GM12878 (cell line): ENCODE measurements around the gene CENPP. TPM values are rescaled to one million over a fixed set of nuclear protein-coding genes. Genes with fewer than 3 reads are reported as not detected.

Experiments used
- ATAC-seq: fragments of 200-7000 bp; cut with Tn5 transposase; 3 replicates; pipeline ENCODE4 v1.9.1; 2020; ENCODE audit warnings: mild to moderate bottlenecking, moderate library complexity
- BruUV-seq: library from RNA; stranded (reverse); fragments of 400-500 nt; replicated peaks from 2 replicates; lab custom pipeline; 2021; lab: Mats Ljungman, UMichigan
- CTCF ChIA-PET: fragments of 300-600 bp; sonication (Branson Sonifier 250); formaldehyde crosslinking; extraction: SDS; loops from one replicate; lab custom pipeline; 2021; ENCODE audit warnings: inconsistent platforms; lab: Yijun Ruan, JAX
- POLR2A ChIA-PET: fragments of 350-600 bp; formaldehyde crosslinking; extraction: SDS; loops from one replicate; lab custom pipeline; 2021; ENCODE audit warnings: inconsistent platforms; lab: Charles Lee
- RAD21 ChIA-PET: fragments of 300-600 bp; sonication (Branson Sonifier 250); formaldehyde crosslinking; loops from one replicate; lab custom pipeline; 2023; ENCODE audit warnings: antibody characterized with exemption; ENCODE audit not compliant: unreplicated experiment; lab: Charles Lee
- SMC1A ChIA-PET: fragments of 300-600 bp; sonication (Branson Sonifier 250); formaldehyde crosslinking; loops from one replicate; lab custom pipeline; 2023; ENCODE audit not compliant: unreplicated experiment, uncharacterized antibody; lab: Charles Lee
- DNase-seq: peaks from one replicate; pipeline ENCODE4 v3.0.0-alpha.2; 2011; ENCODE audit warnings: low read depth, low spot score
- FAIRE-seq: peaks from 3 replicates; lab custom pipeline; 2011; peaks lifted over from hg19 to GRCh38; lab: Jason Lieb, UNC
- H2AFZ ChIP-seq: 2 replicates; pipeline ENCODE4 v1.6.0; 2011; ENCODE audit warnings: low read depth, low read length, control low read depth; ENCODE audit not compliant: control insufficient read depth
- H3K27ac ChIP-seq: 2 replicates; pipeline ENCODE4 v1.5.1; 2011; ENCODE audit warnings: control low read depth; ENCODE audit not compliant: control insufficient read depth, insufficient read depth
- H3K27me3 ChIP-seq, 2 experiments: replicated peaks in 1 of 2; 2 replicates each; pipeline versions ENCODE4 v1.6.0 to v1.6.1; 2011; ENCODE audit warnings: low read length in 1 of 2; ENCODE audit not compliant: control insufficient read depth in 2 of 2, insufficient read depth in 2 of 2
- H3K36me3 ChIP-seq, 2 experiments: 2 replicates each; pipeline ENCODE4 v1.5.1; 2011; ENCODE audit warnings: low read length in 1 of 2; ENCODE audit not compliant: control insufficient read depth in 2 of 2, insufficient read depth in 2 of 2
- H3K4me1 ChIP-seq: 2 replicates; pipeline ENCODE4 v1.6.1; 2011; ENCODE audit warnings: mild to moderate bottlenecking, low read length, moderate library complexity, mixed read lengths; ENCODE audit not compliant: control insufficient read depth, insufficient read depth
- H3K4me2 ChIP-seq: 2 replicates; pipeline ENCODE4 v1.6.0; 2011; ENCODE audit warnings: control low read depth; ENCODE audit not compliant: control insufficient read depth, insufficient read depth
- H3K4me3 ChIP-seq: fragments of 200-600 bp; sonication (generic); 2 replicates; pipeline ENCODE4 v1.5.1; 2016
- H3K79me2 ChIP-seq: 2 replicates; pipeline ENCODE4 v1.6.0; 2011; ENCODE audit warnings: low read length; ENCODE audit not compliant: control insufficient read depth, insufficient read depth
- H3K9ac ChIP-seq: 2 replicates; pipeline ENCODE4 v1.8.0; 2011; ENCODE audit warnings: low read length, control low read depth, mixed read lengths; ENCODE audit not compliant: control insufficient read depth, insufficient read depth
- H3K9me3 ChIP-seq: replicated peaks from 3 replicates; pipeline ENCODE4 v1.5.1; 2011; ENCODE audit warnings: mild to moderate bottlenecking, low read length; ENCODE audit not compliant: control insufficient read depth, insufficient read depth
- H4K20me1 ChIP-seq: 2 replicates; pipeline ENCODE4 v1.6.0; 2011; ENCODE audit not compliant: control insufficient read depth, insufficient read depth
- BCL11A ChIP-seq: IDR thresholded peaks from 2 replicates; pipeline ENCODE4 v1.6.1; 2011; ENCODE audit warnings: low read depth, low read length
- CHD1 ChIP-seq: IDR thresholded peaks from 2 replicates; pipeline ENCODE4 v1.6.1; 2012; ENCODE audit warnings: low read depth, low read length, improper control_type of control experiment
- CREM ChIP-seq: IDR thresholded peaks from 2 replicates; pipeline ENCODE4 v1.6.1; 2014; ENCODE audit warnings: antibody characterized with exemption, low read depth
- EGR1 ChIP-seq, 2 experiments: IDR thresholded peaks; 1 replicate in 1 of 2; 2 replicates in 1 of 2; pipeline ENCODE4 v1.6.1; 2011 to 2012; ENCODE audit warnings: low read depth in 2 of 2, low read length in 2 of 2, borderline replicate concordance in 1 of 2, mild to moderate bottlenecking in 1 of 2, moderate library complexity in 1 of 2
- EZH2 ChIP-seq: IDR thresholded peaks from 2 replicates; pipeline ENCODE4 v1.6.1; 2012; ENCODE audit warnings: low read depth, mild to moderate bottlenecking, control low read depth, inconsistent platforms, low read length, borderline replicate concordance; ENCODE audit not compliant: control insufficient read depth
- IRF3 ChIP-seq: fragments of 450-650 bp; IDR thresholded peaks from 2 replicates; pipeline ENCODE4 v1.6.1; 2014; ENCODE audit warnings: mild to moderate bottlenecking
- KLF5 ChIP-seq: fragments of 450-650 bp; IDR thresholded peaks from 2 replicates; pipeline ENCODE4 v1.6.1; 2014; ENCODE audit warnings: mild to moderate bottlenecking; ENCODE audit not compliant: partially characterized antibody
- NFXL1 ChIP-seq: fragments of 450-650 bp; IDR thresholded peaks from 2 replicates; pipeline ENCODE4 v1.6.1; 2017; ENCODE audit warnings: antibody characterized with exemption, mild to moderate bottlenecking, borderline replicate concordance
- NFYB ChIP-seq: IDR thresholded peaks from 2 replicates; pipeline ENCODE4 v1.6.1; 2011; ENCODE audit warnings: low read depth, mild to moderate bottlenecking, low read length, improper control_type of control experiment, moderate library complexity; ENCODE audit not compliant: insufficient read depth
- POLR2AphosphoS2 ChIP-seq: IDR thresholded peaks from 2 replicates; pipeline ENCODE4 v1.6.1; 2011; ENCODE audit warnings: low read depth, mild to moderate bottlenecking, low read length, improper control_type of control experiment, moderate library complexity
- SPI1 ChIP-seq: IDR thresholded peaks from 2 replicates; pipeline ENCODE4 v1.6.1; 2011; ENCODE audit warnings: low read depth, mild to moderate bottlenecking, low read length, moderate library complexity, borderline replicate concordance; ENCODE audit not compliant: insufficient read depth
- SREBF2 ChIP-seq: IDR thresholded peaks from 2 replicates; pipeline ENCODE4 v1.6.1; 2012; ENCODE audit warnings: mild to moderate bottlenecking, low read length
- STAT3 ChIP-seq: IDR thresholded peaks from 2 replicates; pipeline ENCODE4 v1.6.1; 2011; ENCODE audit warnings: low read depth, low read length, improper control_type of control experiment
- TARDBP ChIP-seq: IDR thresholded peaks from 2 replicates; pipeline ENCODE4 v1.6.1; 2016; ENCODE audit warnings: borderline replicate concordance
- TBL1XR1 ChIP-seq: IDR thresholded peaks from 2 replicates; pipeline ENCODE4 v1.6.1; 2012; ENCODE audit warnings: low read depth, low read length, improper control_type of control experiment
- USF2 ChIP-seq: IDR thresholded peaks from 2 replicates; pipeline ENCODE4 v1.6.1; 2011; ENCODE audit warnings: low read depth, low read length, improper control_type of control experiment, borderline replicate concordance
- ZNF622 ChIP-seq: fragments of 450-650 bp; IDR thresholded peaks from 2 replicates; pipeline ENCODE4 v1.6.1; 2017; ENCODE audit warnings: mild to moderate bottlenecking, inconsistent platforms
- WGBS: methylation state at CpG from one replicate; pipeline ENCODE4 v1.1.6; 2016; ENCODE audit warnings: low lambda C conversion rate; ENCODE audit not compliant: insufficient replicate concordance, insufficient coverage; ENCODE audit errors: missing lambda C conversion rate; 5-methylcytosine and 5-hydroxymethylcytosine counted together
- in situ Hi-C: fragments of 300-500 bp; cut with MboI; formaldehyde crosslinking; loops from 9 replicates; pipeline ENCODE4 v1.14.3; 2018; ENCODE audit warnings: mixed read lengths
- intact Hi-C: fragments of 100-400 bp; cut with micrococcal nuclease; formaldehyde crosslinking; loops from one replicate; pipeline ENCODE4 v1.14.2; 2022; ENCODE audit not compliant: unreplicated experiment
- polyA plus RNA-seq, 11 experiments: library from polyadenylated mRNA; depleted of rRNA in 4 of 11; unstranded in 6 of 11; stranded (reverse) in 5 of 11; fragments of >200 nt; fragmentation: Nextera tagmentation in 4 of 11; fragmentation: Illumina TruSeq in 1 of 11; extraction: Ambion mirVana in 4 of 11; extraction: Trizol in 1 of 11; gene quantifications; 1 replicate in 1 of 11; 2 replicates in 10 of 11; pipeline versions ENCODE4 v1.2.1 to v1.2.3, GENCODE V29; 2011 to 2016; ENCODE audit warnings: inconsistent platforms in 2 of 11, missing spikeins in 2 of 11, low read depth in 1 of 11
- total RNA-seq, 4 experiments: library from RNA; depleted of rRNA in 3 of 4; stranded (reverse); fragments of >200 nt in 3 of 4; fragmentation: Illumina TruSeq in 1 of 4; extraction: Trizol in 1 of 4; gene quantifications; 2 replicates each; pipeline versions ENCODE4 v1.2.1 to v1.2.3, GENCODE V29; 2013 to 2021
- TF ChIP-seq, protein P1 (sequence below): fragments of 450-650 bp; IDR thresholded peaks from 2 replicates; pipeline ENCODE4 v1.6.1; 2017; ENCODE audit warnings: mild to moderate bottlenecking, moderate library complexity

The CENPP gene
- total and polyA plus RNA-seq, 10 of the 15 experiments (the other 5 are each of a cell fraction or from before 2014, with no cell fraction given): 9.4 to 31.4 (median 19.8) TPM

DNA sequence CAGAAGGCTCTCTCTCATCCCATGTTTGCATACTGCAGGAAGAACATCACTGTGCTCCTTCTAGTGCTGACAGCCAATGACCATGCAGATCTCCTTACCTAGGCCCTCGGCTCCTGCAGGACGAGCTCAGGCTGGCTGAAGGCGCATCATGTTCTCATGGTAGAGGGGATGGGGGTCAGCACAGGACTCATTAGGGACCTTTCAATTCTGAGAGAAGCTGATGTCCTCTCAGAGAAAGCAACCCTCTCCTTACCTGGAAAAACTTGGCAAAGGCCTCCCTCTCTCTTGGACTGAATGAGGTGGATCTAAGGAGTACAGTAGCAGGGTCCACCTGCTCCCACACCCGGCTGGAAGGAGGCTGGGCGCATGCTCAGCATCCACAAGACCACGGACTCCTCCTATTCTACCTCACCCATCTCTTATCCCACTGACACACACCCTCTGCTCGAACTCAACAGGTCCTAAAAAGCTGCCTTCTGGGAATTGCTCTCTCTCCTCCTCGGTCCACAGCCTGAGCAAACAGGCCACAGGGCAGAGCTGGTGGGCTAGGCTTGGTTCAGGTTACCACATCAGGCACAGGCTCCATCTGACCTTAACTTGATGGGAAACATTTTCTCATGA is 341.3 kb downstream of the CENPP start:
- no peaks in the 10 kb centered on the region; the same call in 2 of the 3 replicates for H3K9me3 ChIP-seq
- TF ChIP-seq TBL1XR1 (no peak), TARDBP (no peak), USF2 (no peak), KLF5 (no peak), CREM (no peak), EGR1 (IDR thresholded peaks at IDR 0.05; ENCODE audit: borderline replicate concordance in 1 of 2, low read depth in 2 of 2, low read length in 2 of 2) (no peak), BCL11A (no peak), SREBF2 (no peak), CHD1 (no peak), EZH2 (no peak), STAT3 (no peak), NFYB (no peak), NFXL1 (no peak), SPI1 (no peak), POLR2AphosphoS2 (no peak), ZNF622 (no peak), IRF3 (no peak)
- TF ChIP-seq, protein P1, sequence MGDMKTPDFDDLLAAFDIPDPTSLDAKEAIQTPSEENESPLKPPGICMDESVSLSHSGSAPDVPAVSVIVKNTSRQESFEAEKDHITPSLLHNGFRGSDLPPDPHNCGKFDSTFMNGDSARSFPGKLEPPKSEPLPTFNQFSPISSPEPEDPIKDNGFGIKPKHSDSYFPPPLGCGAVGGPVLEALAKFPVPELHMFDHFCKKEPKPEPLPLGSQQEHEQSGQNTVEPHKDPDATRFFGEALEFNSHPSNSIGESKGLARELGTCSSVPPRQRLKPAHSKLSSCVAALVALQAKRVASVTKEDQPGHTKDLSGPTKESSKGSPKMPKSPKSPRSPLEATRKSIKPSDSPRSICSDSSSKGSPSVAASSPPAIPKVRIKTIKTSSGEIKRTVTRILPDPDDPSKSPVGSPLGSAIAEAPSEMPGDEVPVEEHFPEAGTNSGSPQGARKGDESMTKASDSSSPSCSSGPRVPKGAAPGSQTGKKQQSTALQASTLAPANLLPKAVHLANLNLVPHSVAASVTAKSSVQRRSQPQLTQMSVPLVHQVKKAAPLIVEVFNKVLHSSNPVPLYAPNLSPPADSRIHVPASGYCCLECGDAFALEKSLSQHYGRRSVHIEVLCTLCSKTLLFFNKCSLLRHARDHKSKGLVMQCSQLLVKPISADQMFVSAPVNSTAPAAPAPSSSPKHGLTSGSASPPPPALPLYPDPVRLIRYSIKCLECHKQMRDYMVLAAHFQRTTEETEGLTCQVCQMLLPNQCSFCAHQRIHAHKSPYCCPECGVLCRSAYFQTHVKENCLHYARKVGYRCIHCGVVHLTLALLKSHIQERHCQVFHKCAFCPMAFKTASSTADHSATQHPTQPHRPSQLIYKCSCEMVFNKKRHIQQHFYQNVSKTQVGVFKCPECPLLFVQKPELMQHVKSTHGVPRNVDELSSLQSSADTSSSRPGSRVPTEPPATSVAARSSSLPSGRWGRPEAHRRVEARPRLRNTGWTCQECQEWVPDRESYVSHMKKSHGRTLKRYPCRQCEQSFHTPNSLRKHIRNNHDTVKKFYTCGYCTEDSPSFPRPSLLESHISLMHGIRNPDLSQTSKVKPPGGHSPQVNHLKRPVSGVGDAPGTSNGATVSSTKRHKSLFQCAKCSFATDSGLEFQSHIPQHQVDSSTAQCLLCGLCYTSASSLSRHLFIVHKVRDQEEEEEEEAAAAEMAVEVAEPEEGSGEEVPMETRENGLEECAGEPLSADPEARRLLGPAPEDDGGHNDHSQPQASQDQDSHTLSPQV: no peak
- TF ChIP-seq, all 136 proteins: peak for 0
- intact Hi-C loops (loop anchor here (5.0 kb wide), 1 partner anchor 40 kb away; no protein-coding TSS in a partner anchor), in situ Hi-C loops (no loop called here)
- DNase-seq (no peak), FAIRE-seq (no peak), ATAC-seq (no peak)
- Histone ChIP-seq H3K79me2 (peaks cover 65% of the 10 kb centered on the region), H3K4me3 (no peak overlapping the region), H4K20me1 (peaks cover 4% of the 10 kb centered on the region; the same call in 1 of the 2 replicates), H3K4me1 (peaks cover 28% of the 10 kb centered on the region), H3K4me2 (peak overlapping the region; percentile 41), H3K27ac (no peak overlapping the region), H3K27me3 (no peaks in the 10 kb centered on the region), H2AFZ (no peak overlapping the region), H3K36me3 (peaks cover 0 to 25% of the 10 kb centered on the region in 2 experiments; a peak in 2 of 4 replicates), H3K9ac (no peak overlapping the region)
- ChIA-PET CTCF (interaction anchor here (1.8 kb wide), 1 partner anchor 40 kb away, joined by 6 read pairs; no protein-coding TSS in a partner anchor), RAD21 (no interaction called here), SMC1A (interaction anchor here (1.0 kb wide), 2 partner anchors 37 to 97 kb away, joined by 3 read pairs; no protein-coding TSS in a partner anchor), POLR2A (interaction anchor here (1.5 kb wide), 1 partner anchor 209 kb away, joined by 4 read pairs; no protein-coding TSS in a partner anchor)
- WGBS: 90% methylated on average over 8 of the region's 8 CpGs
- TSS peak; percentile 28 for BruUV-seq
